PFSK-1 (cell line): ENCODE measurements around the gene FAM13C.

Experiments
- POLR2AphosphoS5 ChIP-seq: IDR thresholded peaks from 2 replicates; pipeline ENCODE4 v1.6.1; 2012; ENCODE audit warnings: low read depth, mild to moderate bottlenecking, control low read depth, low read length, moderate library complexity
- SIN3A ChIP-seq: IDR thresholded peaks from 2 replicates; pipeline ENCODE4 v1.6.1; 2012; ENCODE audit warnings: mild to moderate bottlenecking, low read length, moderate library complexity, borderline replicate concordance; ENCODE audit not compliant: insufficient read depth
- TAF1 ChIP-seq: IDR thresholded peaks from 2 replicates; pipeline ENCODE4 v1.6.1; 2012; ENCODE audit warnings: low read length, control low read depth, borderline replicate concordance; ENCODE audit not compliant: insufficient read depth

GRCh38 chr10:59225211-59225610, 137.1 kb downstream of the FAM13C start:
- no peak for TF ChIP-seq SIN3A
- no peak for TF ChIP-seq POLR2AphosphoS5
- no peak for TF ChIP-seq TAF1
